Measurements from ENCODE around the gene CYBC1.
"Not testable (repeated sequence)": the region's sequence is repeated elsewhere in the genome, so short reads cannot be mapped to it uniquely, and the experiment has no call there.

Gene CYBC1

DNA sequence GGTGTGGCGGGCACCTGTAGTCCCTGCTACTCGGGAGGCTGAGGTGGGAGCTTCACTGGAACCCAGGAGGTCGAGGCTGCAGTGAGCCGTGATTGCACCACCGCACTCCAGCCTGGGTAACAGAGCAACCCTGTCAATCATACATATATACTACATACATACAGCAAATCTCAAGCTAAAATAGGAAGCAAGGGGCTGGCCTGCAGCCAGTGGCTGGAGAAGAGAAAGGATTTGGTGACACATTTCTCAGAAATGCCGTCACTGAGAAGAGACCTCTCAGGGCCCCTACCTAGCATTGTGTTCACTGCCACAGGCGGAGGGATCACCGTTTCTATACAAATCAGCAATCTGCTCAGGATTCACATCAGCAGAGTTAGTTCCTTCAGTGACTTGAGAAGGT, 24.9 kb upstream of the CYBC1 start:
- no peak for DNase-seq

DNA sequence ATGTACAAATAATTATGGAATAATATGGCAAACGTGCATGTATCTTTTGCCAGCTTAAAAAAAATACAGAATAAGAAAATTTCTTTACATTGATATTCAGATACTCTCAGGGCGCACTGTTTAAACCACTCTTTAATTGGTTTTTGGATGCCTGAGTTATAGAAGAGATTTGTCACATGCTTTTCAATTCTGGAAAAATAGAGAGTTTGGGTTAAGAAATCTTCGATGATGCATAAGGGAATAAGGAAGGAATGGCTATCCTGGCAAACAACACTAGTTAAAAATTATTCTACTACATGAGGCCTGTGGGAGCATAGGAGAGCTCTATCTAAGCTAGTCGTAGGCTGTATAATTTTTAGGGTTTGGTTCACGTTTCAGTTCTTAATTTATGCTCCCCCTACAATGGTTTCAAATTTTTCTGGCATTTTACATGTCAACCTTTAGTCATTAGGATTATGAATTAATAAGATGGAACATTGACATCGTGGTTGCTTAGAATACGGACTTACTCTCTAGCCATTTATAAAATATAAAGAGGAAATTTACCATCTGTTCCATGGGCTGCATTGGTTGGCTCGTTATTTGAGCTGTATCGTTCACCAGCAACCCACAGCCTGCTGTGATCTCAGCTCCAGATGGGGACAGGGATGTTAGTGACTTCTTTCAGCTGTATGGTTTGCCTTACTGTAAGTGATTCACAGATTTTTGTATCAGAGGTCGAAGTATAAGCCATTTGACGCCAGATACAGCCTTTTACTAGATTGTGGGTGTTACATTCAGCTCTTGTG, 23.9 kb upstream of the CYBC1 start:
- no peak for DNase-seq

DNA sequence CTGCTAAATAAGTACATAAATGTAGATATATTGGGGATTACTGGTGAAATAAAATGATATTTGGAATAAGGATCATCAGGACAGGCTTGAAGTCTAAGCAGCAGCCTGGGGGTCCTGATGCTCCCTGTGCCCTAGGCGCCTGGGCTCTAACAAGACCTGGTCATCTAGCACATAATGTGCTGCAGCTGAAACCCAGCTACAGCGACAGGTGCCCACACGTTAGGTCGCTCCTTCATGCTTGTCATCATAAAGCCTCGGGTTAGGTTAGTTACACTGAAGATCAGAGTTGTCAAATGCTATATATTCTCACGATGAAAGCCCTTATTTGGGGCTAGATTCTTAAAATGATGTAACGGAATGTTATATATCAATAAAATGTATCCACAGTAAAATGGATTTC, 19.5 kb upstream of the CYBC1 start:
- DNase-seq: no peak

DNA sequence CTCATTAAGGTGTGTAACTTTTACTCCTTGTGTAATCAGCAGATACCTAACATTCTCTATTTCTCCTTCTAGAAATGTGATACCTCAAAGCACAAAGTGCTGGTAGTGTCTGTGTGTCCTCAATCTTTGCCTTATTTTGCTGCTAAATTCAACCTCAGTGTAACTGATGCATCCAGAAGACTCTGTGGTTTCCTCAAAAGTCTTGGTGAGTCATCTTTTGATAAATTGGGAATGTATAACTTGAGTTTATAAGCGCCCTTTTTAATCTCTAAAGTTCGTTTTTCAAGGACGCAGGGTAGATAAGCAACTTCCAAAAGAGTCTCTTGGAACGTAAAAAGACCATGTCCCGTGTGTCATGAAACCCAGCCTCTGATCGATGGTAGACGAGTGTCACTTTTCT, 18.1 kb upstream of the CYBC1 start:
- DNase-seq: no peak

DNA sequence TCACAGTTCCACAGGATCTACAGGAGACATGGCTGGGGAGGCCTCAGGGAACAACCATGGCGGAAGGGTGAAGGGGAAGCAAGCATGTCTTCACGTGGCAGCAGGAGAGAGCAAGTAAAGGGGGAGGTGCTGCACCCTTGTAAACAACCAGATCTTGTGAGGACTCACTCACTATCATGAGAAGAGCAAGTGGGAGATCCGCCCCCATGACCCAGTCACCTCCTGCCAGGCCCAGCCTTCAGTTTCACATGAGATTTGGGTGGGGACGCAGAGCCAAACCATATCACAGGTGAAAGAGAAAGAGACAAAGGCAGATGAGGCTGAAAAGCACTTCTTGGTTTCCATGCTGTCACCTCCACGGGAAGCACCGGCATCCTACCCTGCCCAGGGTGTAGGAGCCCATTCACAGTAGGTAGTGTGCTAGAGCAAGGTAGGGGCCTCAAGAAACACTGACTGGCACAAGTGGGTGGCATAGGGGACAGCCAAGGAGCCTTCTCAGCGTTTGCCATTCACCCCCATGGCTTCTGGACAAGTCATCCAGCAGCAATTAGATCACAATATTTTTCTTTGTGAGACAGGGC, 14.6 kb upstream of the CYBC1 start:
- DNase-seq: no peak

DNA sequence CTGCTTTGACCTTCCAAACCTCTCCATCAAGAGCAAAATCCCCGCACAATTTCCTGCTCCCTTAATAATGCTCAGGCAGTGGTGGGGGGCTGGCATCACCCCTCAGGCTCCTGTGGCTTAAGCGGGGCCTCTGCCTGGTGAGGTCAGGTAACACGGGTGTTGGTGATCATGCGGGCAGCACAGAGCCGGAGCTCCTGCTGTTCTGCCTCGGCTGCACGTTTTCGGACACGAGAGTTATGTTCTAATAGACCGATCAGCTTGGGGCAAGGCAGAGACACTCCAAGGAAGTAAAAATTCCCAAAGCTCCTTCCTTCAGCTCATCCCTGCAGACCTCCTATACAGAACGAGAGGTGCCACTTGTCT, 14.0 kb upstream of the CYBC1 start:
- DNase-seq: no peak

DNA sequence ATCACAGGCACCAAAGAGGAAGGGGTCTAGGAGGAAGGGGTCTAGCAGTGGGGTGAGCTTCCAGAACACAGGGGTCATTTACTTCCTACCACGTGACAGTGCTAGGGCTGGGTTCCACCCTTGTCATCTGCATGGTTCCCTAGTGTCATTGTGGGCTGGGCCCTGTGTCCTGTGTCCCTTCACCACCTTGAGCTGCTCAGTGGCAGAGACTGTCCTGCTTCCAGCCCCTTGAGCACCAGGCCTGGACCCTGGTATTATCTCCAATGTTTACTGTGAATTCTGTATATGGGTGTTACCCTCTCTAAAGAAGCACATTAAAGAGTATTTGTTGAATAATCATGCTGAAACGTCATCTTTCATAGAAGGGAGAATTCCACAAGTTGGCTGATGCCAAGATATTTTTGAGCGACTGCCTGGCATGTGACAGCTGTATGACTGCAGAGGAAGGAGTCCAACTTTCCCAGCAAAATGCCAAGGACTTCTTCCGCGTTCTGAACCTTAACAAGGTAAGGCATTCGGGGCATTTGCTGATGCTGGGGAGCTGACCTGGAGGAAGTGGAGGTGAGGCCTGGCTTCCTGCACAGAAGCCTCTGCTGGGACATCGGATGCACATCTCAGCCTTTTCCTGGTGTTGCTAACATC, 13.5 kb upstream of the CYBC1 start:
- DNase-seq: no peak

DNA sequence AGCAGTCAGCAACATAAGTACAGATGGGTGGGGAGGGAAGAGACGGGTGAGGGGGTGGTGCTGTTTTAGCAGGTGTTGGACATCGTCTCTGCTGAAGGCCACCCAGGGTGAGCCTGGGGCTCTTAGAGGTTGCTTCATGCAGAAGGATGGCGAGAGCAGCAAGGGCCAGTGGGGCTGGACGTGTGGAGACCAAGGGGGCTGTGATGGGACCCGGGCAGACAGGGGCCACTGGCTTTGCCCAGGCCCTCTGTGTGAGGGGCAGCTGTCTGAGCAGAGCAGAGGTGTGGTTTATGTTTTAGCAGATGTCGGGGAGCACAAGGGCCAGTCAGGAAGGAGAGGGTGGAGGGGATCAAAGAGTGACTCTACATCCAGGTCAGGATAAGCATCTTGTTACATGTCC, 12.8 kb upstream of the CYBC1 start:
- no peak for DNase-seq

DNA sequence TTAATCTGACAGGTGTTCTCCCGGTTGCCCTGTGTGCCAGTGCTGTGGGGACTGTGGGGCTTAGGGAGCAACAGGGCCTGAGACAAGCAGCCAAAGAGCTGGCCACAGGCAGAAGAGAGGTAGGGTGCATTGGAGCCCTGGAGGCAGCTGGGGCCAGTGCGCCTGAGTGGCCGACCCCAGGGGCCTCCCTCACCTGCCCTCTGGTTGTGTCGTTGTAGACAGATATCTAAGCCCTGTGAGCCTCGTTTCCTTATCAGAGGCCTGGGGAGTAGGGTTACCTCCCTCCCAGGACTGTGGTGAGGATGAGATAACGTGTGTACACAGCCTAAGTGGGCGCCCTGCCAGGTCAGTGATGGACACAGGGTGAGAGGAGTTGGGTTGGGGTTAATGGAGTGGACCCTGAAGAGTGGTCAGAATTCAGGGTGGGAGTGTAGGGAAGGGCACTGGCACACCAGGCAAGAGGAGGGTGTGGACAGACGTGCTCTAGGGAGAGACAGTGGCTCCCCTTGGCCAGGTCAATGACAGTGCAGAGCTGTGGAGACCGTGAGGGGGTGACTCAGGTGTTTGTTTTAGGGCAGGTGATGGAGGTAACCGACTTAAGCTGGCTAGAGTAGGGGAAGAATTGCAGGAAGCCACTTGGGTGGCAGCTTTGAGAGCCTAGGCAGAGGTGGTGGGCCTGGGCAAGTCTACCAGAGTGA, 11.4 kb upstream of the CYBC1 start:
- no peak for DNase-seq

DNA sequence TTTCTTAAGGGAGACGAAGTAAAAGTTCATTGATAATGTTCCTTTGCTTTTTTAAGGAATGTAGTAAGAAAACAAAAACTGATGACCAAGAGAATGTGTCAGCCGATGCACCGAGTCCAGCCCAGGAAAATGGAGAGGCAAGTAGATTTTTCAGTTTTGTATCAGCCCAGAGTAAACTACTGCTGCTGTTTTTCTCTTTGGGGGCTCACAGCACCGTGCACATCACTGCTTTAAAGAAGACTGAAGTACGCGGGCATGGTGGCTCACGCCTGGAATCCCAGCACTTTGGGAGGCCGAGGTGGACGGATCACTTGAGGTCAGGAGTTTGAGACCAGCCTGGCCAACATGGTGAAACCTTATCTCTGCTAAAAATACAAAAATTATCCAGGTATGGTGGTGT, 9.4 kb upstream of the CYBC1 start:
- DNase-seq: not testable (repeated sequence)

DNA sequence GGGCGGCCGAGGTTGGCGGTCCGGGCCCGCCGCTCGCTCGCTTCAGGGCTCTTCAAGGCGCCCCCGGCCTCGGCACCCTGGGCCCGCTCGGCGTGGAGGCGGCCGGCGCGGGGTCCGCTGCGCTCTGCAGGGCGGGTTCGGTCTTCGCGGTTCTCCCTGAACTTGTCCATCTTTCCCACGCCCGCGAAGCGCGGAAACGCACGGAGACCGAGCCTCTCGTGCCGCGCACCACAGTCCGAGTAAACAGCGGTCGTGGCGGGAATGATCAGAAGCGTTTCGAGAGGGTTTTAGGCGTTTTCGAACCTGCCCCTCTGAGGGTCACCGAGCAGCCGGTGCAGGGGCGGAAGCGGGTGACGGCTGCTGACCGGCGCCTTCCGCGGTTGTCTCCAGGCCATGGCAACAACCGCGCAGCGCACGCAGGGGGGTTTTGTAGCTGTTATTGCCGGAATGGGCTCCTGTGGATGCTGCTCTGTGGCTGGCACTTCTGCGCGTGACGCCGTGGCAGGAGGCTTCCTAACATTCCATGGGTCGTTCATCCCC, 8.4 kb upstream of the CYBC1 start:
- peak; percentile 69 for DNase-seq

DNA sequence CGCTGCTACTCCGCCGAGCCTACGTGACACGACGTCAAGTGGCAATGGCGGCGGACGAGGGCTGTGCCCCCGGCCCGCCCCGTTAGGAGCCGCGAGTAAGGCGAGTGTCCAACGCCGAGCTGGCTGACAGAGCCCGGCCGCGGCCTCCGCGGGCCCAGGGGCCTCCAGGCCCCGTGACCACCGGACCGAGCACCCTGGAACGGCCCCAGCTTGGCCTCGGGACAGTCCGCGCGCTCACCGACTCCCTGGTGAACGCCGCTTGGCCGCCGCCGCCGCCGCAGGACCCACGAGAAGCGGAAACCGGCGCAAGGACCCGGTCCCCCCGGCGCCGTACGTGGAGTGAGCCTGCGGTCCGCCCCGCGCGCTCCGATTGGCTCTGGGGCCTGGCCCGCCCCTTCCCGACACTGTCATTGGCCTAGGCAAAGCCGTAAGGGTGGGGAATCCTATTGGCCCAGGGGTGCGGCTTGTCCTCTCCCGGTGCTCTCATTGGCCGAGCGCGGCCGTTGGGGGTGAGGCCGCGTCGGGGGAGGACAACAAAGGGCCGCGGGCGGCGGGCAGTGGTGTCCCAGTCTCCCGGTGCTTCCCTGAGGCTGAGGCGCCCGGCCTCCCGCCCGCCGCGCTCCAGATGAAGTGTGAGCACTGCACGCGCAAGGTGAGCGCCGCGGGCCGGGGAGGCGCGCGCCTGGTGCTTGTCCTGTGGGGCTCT, 7.8 kb upstream of the CYBC1 start, which contains the start of gene NARF:
NARF (plus strand) TSS at position 563 of the 706 bp plus-strand sequence; CDS start at position 626, 63 bp downstream.
- DNase-seq: peak; percentile 100

DNA sequence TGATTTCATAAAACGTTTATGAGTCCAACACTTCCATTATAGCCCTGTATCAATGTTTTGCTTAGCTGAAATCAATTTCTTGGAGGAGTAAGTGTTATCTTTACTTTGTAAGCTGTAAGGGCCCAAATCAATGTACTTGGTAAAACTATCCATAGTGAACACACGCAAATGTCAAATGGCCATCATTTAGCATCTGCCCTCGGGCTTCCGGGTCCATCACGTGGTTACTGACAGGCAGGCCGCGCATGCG, 7.3 kb upstream of the CYBC1 start:
- DNase-seq: no peak

DNA sequence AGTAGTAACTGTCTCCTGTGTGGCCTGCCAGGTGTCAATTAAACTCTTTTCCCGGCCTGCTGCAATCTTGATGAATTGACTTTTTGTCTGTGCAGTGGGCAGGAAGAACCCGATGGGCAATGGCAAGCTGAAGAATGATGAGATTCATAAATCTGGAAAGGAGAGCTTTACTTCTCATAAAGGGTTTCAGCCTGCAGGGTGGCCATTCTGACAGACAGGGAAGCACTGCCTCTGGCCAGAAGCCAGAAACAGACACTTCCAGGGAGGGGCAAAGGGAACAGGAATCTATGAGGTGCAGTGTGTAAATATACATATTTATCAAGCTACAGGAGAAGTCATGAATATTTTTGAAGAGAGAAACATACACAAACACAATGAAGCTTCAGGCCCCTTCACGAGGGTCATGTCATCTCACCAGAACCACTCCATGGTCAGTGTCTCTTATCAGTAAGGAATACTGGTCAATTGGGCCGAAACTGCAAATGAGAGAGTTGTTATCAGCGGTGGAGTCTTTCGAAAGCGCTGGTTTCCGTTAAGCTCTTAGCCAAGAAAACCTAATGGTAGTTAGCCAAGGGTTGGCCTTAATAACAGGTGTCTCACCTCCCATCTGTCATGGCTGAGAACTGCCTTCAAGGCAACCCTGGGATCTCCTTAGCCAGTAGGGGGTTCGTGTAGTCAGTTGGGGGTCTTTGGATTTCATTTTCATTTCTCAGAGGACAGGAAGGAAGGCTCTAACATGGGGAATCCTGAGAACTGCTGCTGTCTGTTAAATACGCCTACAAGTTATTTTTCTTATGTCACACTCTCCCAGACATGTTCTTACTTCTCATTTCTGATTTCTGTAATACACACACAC, 6.7 kb upstream of the CYBC1 start:
- no peak for DNase-seq

DNA sequence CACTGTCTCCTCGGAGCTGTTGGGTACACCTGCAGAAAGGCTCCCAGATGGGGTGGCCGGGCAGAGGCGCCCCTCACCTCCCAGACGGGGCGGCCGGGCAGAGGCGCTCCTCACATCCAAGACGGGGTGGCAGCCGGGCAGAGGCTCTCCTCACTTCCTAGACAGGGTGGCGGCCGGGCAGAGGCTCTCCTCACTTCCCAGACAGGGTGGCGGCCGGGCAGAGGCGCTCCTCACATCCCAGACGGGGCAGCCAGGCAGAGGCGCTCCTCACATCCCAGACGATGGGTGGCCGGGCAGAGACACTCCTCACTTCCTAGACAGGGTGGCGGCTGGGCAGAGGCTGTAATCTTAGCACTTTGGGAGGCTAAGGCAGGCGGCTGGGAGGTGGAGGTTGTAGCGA, 3.2 kb upstream of the CYBC1 start:
- not testable (repeated sequence) for DNase-seq

DNA sequence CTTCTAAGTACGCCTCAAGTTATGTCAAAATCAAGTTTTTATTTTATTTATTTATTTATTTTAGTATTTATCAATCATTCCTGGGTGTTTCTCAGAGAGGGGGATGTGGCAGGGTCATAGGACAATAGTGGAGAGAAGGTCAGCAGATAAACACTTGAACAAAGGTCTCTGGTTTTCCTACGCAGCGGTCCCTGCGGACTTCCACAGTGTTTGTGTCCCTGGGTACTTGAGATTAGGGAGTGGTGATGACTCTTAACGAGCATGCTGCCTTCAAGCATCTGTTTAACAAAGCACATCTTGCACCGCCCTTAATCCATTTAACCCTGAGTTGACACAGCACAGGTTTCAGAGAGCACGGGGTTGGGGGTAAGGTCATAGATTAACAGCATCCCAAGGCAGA, 2.6 kb upstream of the CYBC1 start:
- DNase-seq: not testable (repeated sequence)

DNA sequence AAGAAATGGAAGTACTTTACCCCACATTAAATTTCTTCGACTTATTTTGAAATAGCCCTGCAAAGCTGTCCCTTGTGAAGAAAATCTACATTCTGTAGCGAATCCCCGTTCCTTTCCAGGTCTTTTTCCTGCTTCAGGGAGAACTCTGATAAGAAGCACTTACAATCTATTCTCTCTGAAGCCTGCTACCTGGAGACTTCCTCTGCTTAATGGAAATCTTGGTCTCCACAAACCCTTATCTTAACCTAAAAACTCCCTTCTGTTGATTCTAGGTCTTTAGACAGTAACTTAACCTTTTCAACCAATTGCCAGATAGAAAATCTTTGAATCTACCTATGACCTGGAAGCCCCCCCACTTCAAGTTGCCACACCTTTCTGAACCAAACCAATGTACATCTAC, 1.6 kb upstream of the CYBC1 start:
- no peak for DNase-seq

DNA sequence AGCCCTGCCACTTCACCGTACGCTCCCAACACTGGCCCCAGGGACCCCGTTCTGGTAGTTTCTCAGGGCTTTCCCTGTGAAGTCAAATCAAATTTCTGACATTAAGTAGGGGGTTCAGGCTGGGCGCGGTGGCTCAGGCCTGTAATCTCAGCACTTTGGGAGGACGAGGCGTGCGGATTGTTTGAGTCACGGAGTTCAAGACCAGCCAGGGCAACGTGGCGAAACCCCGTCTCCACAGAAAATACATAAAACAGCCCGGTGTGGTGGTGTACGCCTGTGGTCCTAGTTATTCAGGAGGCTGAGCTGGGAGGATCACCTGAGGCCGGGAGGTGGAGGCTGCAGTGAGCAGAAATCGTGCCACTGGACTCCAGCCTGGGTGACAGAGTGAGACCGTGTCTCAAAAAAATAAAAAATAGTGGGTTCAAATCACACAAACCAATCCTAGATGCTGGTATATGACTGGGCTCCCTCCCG, 632 bp downstream of the CYBC1 start:
- peak; percentile 52 for DNase-seq

DNA sequence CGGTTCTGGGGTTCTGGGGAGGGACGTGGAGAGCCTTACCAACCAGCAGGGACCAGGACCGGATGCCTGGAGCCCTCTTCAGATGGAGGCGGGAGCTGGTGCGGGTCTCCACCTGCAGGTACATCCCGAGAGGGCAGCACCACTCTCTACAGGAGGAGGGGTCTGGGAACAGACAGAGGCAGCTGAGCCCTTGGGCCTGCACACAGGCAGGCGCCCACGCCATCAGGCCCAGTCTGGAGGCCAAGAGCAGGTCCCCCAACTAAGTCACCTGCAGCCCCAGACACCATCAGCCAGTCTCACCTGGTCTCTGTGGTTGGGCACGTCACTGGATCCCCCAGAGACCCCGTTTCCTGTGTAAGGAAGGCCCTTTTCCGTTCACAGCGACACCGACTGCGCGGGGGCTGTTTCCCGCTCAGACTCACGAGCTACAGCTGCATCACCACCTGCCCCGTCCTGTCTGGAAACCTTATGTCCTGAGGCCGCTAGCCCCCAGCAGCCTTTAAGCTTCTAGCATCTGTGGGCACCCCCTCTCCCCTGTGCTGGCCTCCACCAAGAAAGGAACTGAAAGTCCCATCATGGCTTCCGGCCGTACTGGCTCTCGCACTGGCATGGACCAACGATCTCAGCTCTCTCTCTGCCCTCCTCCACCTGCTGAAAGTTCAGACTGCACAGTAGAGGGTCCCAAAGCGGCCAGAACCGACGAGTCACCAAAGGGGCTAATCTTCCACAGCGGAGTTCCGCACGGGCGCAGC, 1.2 kb downstream of the CYBC1 start:
- no peak for DNase-seq

DNA sequence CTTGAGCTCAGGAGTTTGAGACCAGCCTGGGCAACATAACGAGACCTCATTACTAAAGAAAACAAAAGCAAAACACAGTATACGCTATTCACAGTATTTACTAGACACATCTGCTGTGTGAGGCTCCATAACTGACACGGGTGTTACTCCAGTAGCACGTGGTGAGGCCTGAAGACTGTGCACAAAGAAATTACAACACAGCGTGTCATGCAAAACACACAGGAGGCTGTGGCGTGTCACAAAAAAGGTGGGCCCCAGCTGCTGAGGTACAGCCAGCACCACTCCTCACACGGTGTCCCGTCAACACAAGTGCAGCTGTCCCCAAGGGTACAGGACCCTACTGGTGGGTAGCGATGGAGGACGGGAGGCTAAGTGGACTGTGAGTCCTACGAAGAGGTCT, 2.7 kb downstream of the CYBC1 start:
- DNase-seq: no peak

DNA sequence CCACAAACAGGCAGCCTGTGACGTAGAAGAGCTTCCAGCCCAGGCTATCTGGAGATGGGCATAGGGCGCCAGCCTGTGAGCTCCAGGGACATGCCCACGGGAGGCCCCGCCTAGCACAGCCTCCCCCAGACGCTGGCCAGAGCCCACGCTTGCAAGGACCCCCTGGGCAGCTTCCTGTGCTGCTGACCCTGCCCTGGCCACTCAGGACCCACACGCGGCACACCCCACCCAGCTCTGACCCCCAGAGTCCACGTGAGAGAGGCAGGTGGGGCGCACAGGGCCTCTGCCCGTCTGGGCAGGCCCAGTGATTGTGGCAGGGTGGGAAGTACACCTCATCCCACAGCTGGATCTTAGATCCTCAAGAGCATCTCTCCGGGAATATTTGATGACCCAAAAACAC, 3.9 kb downstream of the CYBC1 start:
- DNase-seq: no peak
